ENCODE results near the gene UBR4.

- TF ChIP-seq POLR2A (IDR thresholded peaks at IDR 0.05; ENCODE audit: low read depth, low read length) = no peak
- no peak for TF ChIP-seq TAF1 (IDR thresholded peaks at IDR 0.05; ENCODE audit: borderline replicate concordance, low read depth, low read length)
- no peak for TF ChIP-seq POLR2AphosphoS5 (IDR thresholded peaks at IDR 0.05; ENCODE audit: low read depth, low read length)
Measured at GRCh38 chr1:19071674-19072281, 138.3 kb downstream of the UBR4 start.
